Fibroblast of skin of abdomen (primary cell): ENCODE results near the gene LCT.

ENCODE experiments used
- DNase-seq: peaks from one replicate; pipeline ENCODE4 v3.0.0-alpha.2; 2013

The LCT gene

DNA sequence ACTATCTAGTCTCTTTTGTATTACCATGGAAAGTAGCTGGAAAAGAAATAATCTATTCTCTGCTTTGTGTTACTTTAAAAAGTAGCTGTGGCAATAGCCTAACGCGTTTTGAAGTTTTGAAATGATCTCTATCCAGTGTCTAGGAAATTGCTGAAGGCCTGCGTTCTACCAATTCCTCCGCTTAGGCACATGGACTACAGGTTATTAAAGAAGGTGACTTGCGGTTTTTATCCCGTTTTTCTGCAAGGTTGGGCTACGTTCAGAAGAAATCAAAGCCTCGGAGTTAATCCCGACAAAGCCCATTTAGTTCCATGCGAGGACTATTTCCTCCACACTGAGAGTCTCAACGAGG, 96.0 kb downstream of the LCT start:
- no peak for DNase-seq

DNA sequence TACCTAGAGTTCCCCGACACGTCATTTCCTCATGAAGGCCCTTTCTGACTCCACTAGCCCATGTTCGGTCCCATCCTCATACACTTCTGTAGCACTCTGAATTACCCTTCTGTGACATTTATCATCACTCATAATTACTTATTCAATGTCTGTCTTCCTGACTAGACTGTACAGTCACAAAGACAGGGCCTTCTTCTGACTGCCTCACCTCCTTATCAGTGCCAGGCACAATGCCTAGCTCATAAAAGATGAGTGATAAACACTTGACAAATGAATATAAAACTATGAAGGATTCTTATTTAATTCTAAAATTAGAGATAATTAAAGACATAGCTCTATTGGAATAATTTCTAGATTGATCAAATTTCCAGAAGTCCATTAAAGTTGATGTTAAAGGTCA, 96.8 kb downstream of the LCT start:
- no peak for DNase-seq
